ENCODE data around the gene HSPA12B. TPM values are rescaled to one million over a fixed set of nuclear protein-coding genes. Genes with fewer than 3 reads are reported as not detected.

Gene HSPA12B
- total RNA-seq, 1 experiment from 2014 or later, result 6.3 TPM

DNA sequence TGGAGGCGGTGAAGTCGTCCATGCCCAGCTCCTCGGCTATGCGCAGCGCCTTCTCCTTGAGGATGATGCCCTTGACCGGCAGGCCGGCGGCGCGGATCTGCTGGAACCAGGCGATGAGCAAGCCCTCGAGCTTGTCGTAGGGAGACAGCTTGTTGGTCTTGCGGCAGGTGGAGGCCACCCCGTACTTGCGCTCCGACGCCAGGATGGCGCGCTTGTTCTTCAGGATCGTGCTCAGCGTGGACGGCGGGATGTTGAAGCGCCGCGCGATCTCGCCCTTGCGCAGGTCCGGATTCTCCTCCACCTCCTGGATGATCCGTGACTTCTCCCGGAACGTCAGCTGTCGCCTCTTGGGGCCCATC lies 53.6 kb downstream of the HSPA12B start (continued):
- TF ChIP-seq, protein P1, sequence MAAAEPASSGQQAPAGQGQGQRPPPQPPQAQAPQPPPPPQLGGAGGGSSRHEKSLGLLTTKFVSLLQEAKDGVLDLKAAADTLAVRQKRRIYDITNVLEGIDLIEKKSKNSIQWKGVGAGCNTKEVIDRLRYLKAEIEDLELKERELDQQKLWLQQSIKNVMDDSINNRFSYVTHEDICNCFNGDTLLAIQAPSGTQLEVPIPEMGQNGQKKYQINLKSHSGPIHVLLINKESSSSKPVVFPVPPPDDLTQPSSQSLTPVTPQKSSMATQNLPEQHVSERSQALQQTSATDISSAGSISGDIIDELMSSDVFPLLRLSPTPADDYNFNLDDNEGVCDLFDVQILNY (CRISPR knock-in tag; IDR thresholded peaks at IDR 0.05), result no peak

DNA sequence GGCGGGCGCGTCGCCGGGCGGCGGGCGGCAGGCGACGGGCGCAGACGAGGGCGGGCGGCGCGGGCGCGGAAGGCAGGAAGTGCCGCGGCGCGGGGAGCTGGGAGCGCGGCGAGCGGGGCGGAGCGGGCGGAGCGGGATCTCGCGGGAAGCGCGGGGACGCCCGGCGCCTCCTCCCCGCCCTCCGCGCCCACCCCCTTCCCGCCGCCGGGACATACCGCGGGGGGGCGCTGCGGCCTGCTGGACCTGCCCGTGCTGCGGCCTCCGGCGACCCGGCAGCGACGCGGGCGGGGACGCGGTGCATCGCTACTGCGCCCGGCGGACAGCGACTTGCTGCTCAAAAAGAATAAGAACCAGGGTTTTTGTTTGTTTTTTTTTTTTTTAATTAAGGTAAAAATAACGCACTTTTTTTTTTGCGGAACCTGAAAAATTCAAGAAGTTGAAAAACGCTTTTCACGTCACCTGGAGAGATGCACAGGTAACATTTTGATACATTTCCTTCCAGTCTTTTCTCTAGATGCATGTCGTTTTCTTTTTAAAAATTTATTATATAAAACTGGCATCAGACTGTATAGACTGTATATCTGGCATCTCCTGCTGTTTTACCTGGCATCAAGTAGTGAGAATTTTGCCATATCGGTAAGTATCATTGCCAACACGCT lies 54.3 kb downstream of the HSPA12B start, which contains the start of gene CENPB:
Gene CENPB (minus strand): TSS at position 76 of the 659 bp plus-strand sequence. CDS start 257 bp downstream, outside the sequence.
- ATAC-seq (peak; percentile 81), DNase-seq (ENCODE audit: low spot score) (peak; percentile 89)
- ChIA-PET CTCF (interaction anchor here (0.6 to 7.0 kb wide), 30 partner anchors 9 to 305 kb away, joined by 3 to 92 read pairs (median 4); partner anchors contain the start of genes ADAM33, ADISSP, AP5S1 and CDC25B), POLR2A (interaction anchor here (1.0 kb wide), 1 partner anchor 31 kb away, joined by 4 read pairs; no protein-coding TSS in a partner anchor)
- TF ChIP-seq, protein P2, sequence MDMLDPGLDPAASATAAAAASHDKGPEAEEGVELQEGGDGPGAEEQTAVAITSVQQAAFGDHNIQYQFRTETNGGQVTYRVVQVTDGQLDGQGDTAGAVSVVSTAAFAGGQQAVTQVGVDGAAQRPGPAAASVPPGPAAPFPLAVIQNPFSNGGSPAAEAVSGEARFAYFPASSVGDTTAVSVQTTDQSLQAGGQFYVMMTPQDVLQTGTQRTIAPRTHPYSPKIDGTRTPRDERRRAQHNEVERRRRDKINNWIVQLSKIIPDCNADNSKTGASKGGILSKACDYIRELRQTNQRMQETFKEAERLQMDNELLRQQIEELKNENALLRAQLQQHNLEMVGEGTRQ (CRISPR knock-in tag; IDR thresholded peaks at IDR 0.05), result no peak
- TF ChIP-seq, protein P1 (CRISPR knock-in tag; IDR thresholded peaks at IDR 0.05), result peak; percentile 63; the same call in 1 of the 2 replicates
- TF ChIP-seq, protein P3, sequence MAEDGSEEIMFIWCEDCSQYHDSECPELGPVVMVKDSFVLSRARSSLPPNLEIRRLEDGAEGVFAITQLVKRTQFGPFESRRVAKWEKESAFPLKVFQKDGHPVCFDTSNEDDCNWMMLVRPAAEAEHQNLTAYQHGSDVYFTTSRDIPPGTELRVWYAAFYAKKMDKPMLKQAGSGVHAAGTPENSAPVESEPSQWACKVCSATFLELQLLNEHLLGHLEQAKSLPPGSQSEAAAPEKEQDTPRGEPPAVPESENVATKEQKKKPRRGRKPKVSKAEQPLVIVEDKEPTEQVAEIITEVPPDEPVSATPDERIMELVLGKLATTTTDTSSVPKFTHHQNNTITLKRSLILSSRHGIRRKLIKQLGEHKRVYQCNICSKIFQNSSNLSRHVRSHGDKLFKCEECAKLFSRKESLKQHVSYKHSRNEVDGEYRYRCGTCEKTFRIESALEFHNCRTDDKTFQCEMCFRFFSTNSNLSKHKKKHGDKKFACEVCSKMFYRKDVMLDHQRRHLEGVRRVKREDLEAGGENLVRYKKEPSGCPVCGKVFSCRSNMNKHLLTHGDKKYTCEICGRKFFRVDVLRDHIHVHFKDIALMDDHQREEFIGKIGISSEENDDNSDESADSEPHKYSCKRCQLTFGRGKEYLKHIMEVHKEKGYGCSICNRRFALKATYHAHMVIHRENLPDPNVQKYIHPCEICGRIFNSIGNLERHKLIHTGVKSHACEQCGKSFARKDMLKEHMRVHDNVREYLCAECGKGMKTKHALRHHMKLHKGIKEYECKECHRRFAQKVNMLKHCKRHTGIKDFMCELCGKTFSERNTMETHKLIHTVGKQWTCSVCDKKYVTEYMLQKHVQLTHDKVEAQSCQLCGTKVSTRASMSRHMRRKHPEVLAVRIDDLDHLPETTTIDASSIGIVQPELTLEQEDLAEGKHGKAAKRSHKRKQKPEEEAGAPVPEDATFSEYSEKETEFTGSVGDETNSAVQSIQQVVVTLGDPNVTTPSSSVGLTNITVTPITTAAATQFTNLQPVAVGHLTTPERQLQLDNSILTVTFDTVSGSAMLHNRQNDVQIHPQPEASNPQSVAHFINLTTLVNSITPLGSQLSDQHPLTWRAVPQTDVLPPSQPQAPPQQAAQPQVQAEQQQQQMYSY (CRISPR knock-in tag; IDR thresholded peaks at IDR 0.05), result no peak
- TF ChIP-seq, protein P4, sequence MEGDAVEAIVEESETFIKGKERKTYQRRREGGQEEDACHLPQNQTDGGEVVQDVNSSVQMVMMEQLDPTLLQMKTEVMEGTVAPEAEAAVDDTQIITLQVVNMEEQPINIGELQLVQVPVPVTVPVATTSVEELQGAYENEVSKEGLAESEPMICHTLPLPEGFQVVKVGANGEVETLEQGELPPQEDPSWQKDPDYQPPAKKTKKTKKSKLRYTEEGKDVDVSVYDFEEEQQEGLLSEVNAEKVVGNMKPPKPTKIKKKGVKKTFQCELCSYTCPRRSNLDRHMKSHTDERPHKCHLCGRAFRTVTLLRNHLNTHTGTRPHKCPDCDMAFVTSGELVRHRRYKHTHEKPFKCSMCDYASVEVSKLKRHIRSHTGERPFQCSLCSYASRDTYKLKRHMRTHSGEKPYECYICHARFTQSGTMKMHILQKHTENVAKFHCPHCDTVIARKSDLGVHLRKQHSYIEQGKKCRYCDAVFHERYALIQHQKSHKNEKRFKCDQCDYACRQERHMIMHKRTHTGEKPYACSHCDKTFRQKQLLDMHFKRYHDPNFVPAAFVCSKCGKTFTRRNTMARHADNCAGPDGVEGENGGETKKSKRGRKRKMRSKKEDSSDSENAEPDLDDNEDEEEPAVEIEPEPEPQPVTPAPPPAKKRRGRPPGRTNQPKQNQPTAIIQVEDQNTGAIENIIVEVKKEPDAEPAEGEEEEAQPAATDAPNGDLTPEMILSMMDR (IDR thresholded peaks at IDR 0.05), result peak; percentile 65; the same call in 1 of the 2 replicates
- TF ChIP-seq ZNF671 (CRISPR knock-in tag; IDR thresholded peaks at IDR 0.05) (no peak), GRHL2 (CRISPR knock-in tag; IDR thresholded peaks at IDR 0.05; ENCODE audit: insufficient replicate concordance, severe bottlenecking) (no peak), ZNF121 (CRISPR knock-in tag; IDR thresholded peaks at IDR 0.05) (no peak), SP1 (CRISPR knock-in tag; conservative IDR thresholded peaks at IDR 0.05) (peak; percentile 67)
- TF ChIP-seq, protein P5, sequence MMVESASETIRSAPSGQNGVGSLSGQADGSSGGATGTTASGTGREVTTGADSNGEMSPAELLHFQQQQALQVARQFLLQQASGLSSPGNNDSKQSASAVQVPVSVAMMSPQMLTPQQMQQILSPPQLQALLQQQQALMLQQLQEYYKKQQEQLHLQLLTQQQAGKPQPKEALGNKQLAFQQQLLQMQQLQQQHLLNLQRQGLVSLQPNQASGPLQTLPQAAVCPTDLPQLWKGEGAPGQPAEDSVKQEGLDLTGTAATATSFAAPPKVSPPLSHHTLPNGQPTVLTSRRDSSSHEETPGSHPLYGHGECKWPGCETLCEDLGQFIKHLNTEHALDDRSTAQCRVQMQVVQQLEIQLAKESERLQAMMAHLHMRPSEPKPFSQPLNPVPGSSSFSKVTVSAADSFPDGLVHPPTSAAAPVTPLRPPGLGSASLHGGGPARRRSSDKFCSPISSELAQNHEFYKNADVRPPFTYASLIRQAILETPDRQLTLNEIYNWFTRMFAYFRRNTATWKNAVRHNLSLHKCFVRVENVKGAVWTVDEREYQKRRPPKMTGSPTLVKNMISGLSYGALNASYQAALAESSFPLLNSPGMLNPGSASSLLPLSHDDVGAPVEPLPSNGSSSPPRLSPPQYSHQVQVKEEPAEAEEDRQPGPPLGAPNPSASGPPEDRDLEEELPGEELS (CRISPR knock-in tag; IDR thresholded peaks at IDR 0.05), result no peak
- TF ChIP-seq, protein P6, sequence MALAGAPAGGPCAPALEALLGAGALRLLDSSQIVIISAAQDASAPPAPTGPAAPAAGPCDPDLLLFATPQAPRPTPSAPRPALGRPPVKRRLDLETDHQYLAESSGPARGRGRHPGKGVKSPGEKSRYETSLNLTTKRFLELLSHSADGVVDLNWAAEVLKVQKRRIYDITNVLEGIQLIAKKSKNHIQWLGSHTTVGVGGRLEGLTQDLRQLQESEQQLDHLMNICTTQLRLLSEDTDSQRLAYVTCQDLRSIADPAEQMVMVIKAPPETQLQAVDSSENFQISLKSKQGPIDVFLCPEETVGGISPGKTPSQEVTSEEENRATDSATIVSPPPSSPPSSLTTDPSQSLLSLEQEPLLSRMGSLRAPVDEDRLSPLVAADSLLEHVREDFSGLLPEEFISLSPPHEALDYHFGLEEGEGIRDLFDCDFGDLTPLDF (CRISPR knock-in tag; IDR thresholded peaks at IDR 0.05), result no peak
- H3K27ac Mint-ChIP-seq, result no peak within 1 kb of the TSS
- H3K4me1 Mint-ChIP-seq, result peaks cover 20% of the 10 kb centered on the region
- no peaks in the 10 kb centered on the region for H3K9me3 Mint-ChIP-seq
- H3K27me3 Mint-ChIP-seq (ENCODE audit: low read depth), result peaks cover 24% of the 10 kb centered on the region
- peak within 1 kb of the TSS; percentile 83 for H3K4me3 Mint-ChIP-seq
- peaks cover 4% of the 10 kb centered on the region; the same call in 1 of the 2 replicates for H3K36me3 Mint-ChIP-seq
